HEK293T (cell line): Measurements from ENCODE around the gene PHB1.

ENCODE experiments used
- CTCF ChIA-PET: fragments of 350-600 bp; formaldehyde crosslinking; extraction: SDS; loops from one replicate; lab custom pipeline; 2021; ENCODE audit warnings: antibody characterized with exemption, inconsistent platforms; lab: Yijun Ruan, JAX
- POLR2A ChIA-PET: fragments of 350-600 bp; formaldehyde crosslinking; extraction: SDS; loops from one replicate; lab custom pipeline; 2020; ENCODE audit warnings: antibody characterized with exemption, inconsistent platforms; lab: Yijun Ruan, JAX
- DNase-seq: peaks from one replicate; pipeline ENCODE4 v3.0.0; 2012; ENCODE audit warnings: mixed read lengths; ENCODE audit errors: extremely low spot score
- ARNT ChIP-seq: fragments of 450-650 bp; IDR thresholded peaks from 2 replicates; pipeline ENCODE4 v1.6.1; 2017; ENCODE audit warnings: mild to moderate bottlenecking
- BHLHE40 ChIP-seq: fragments of 450-650 bp; IDR thresholded peaks from 2 replicates; pipeline ENCODE4 v1.6.1; 2016; ENCODE audit warnings: mild to moderate bottlenecking, moderate library complexity, borderline replicate concordance
- CTBP1 ChIP-seq: fragments of 450-650 bp; IDR thresholded peaks from 2 replicates; pipeline ENCODE4 v1.6.1; 2016; ENCODE audit warnings: borderline replicate concordance
- ELF4 ChIP-seq: fragments of 450-650 bp; IDR thresholded peaks from 2 replicates; pipeline ENCODE4 v1.6.1; 2017; ENCODE audit warnings: antibody characterized with exemption
- FOXA1 ChIP-seq: fragments of 450-650 bp; IDR thresholded peaks from 2 replicates; pipeline ENCODE4 v1.6.1; 2016; ENCODE audit warnings: mild to moderate bottlenecking
- FOXK2 ChIP-seq: fragments of 450-650 bp; IDR thresholded peaks from 2 replicates; pipeline ENCODE4 v1.6.1; 2016; ENCODE audit warnings: mild to moderate bottlenecking
- FOXM1 ChIP-seq: fragments of 450-650 bp; IDR thresholded peaks from 2 replicates; pipeline ENCODE4 v1.6.1; 2017; ENCODE audit warnings: mild to moderate bottlenecking, borderline replicate concordance
- HDGF ChIP-seq: fragments of 450-650 bp; IDR thresholded peaks from 2 replicates; pipeline ENCODE4 v1.6.1; 2017; ENCODE audit warnings: antibody characterized with exemption, borderline replicate concordance
- L3MBTL2 ChIP-seq: fragments of 450-650 bp; conservative IDR thresholded peaks from 2 replicates; pipeline ENCODE4 v1.6.1; 2016; ENCODE audit warnings: mild to moderate bottlenecking
- LEF1 ChIP-seq: fragments of 450-650 bp; IDR thresholded peaks from 2 replicates; pipeline ENCODE4 v1.6.1; 2017; ENCODE audit warnings: mild to moderate bottlenecking, borderline replicate concordance
- NFRKB ChIP-seq: fragments of 450-650 bp; IDR thresholded peaks from 2 replicates; pipeline ENCODE4 v1.6.1; 2016; ENCODE audit warnings: mild to moderate bottlenecking, moderate library complexity
- SP1 ChIP-seq: fragments of 450-650 bp; IDR thresholded peaks from 2 replicates; pipeline ENCODE4 v1.6.1; 2017
- SUZ12 ChIP-seq: fragments of 450-650 bp; IDR thresholded peaks from 2 replicates; pipeline ENCODE4 v1.6.1; 2016; ENCODE audit warnings: mild to moderate bottlenecking
- TARDBP ChIP-seq: fragments of 450-650 bp; IDR thresholded peaks from 2 replicates; pipeline ENCODE4 v1.6.1; 2016
- ZNF384 ChIP-seq: fragments of 450-650 bp; IDR thresholded peaks from 2 replicates; pipeline ENCODE4 v1.6.1; 2016
- TF ChIP-seq, protein P1 (sequence below): fragments of 450-650 bp; IDR thresholded peaks from 2 replicates; pipeline ENCODE4 v1.6.1; 2016

PHB1 gene

DNA sequence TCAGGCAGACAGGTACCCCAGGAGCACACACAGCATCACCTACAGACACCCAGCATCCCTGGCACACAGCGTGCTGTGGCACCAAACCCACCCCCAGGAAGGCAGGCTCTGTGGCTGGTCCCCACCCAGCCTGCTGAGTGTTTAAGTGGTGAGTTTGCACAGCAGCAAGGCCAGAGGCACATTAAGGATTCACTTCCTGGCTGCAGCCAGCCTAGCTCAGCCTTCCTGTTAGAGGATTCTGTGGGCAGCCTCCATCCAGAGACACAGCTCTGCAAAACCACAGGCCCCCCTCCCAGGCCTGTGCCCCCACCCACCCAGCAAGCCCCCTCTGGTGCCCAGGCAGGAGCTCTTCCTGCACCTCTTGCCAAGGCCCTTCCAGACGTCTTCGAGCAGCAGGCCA lies 36.1 kb upstream of the PHB1 start:
- ChIA-PET CTCF (interaction anchor here (1.1 kb wide), 1 partner anchor 15 kb away, joined by 4 read pairs; no protein-coding TSS in a partner anchor), POLR2A (interaction anchor here (0.7 kb wide), 1 partner anchor 46 kb away, joined by 3 read pairs; no protein-coding TSS in a partner anchor)
- DNase-seq = no peak
- no peak for TF ChIP-seq ZNF384

DNA sequence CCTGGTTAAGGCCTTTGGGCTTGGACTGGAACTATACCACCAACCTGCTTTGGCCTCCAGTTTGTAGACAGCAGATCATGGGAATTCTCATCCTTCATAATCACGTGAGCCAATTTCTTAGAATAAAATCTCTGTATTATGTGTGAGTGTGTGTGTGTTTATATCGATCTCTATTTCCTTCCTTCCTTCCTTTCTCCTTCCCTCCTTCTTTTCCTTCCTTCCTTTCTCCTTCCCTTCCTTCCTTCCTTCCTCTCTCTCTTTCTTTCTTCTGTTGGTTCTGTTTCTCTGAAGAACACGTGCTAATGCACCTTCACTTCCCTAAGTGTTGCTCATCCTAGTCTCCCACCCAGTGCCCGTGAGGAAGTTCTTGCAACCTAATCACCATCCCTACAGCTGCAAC lies 35.5 kb upstream of the PHB1 start:
- ChIA-PET POLR2A (no interaction called here), CTCF (no interaction called here)
- no peak for TF ChIP-seq CTBP1
- no peak for TF ChIP-seq TARDBP
- no peak for TF ChIP-seq BHLHE40
- no peak for TF ChIP-seq FOXM1
- TF ChIP-seq FOXK2 = no peak
- no peak for TF ChIP-seq ZNF384
- TF ChIP-seq ARNT = no peak
- no peak for TF ChIP-seq NFRKB
- DNase-seq = no peak

DNA sequence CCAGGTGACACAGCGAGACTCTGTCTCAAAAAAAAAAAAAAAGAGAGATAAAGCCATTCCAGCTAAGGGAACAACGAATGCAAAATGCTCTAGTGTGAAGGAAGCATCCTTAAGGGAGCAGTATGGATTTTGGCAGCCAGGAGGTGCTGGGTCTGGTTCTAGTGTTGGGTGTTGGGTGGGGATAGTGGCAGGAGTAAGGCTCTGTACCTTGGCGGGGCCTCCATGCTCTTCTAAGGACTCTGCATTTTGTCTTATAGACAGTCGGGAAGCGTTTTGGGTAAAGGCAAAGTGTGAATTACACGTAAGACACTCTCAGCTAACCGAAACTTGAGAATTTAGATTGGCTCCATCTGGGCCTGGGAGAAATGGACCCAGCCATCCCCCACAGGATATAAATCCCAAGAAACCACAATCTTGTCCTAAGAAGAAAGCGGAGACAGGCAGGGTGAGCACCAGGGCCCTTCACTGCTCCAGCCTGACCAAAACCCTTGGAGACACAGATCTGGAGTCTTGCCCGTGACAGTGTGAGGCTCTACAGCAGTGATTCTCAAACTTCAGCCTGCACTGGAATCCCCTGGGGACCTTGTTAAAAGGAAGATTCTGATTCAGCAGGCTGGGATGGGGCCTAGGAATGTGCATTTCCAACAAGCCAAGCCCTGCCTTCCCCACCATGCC lies 33.1 kb upstream of the PHB1 start:
- ChIA-PET POLR2A (interaction anchor here (1.2 kb wide), 1 partner anchor 8 kb away, joined by 4 read pairs; no protein-coding TSS in a partner anchor), CTCF (interaction anchor here (0.6 kb wide), 1 partner anchor 110 kb away, joined by 3 read pairs; no protein-coding TSS in a partner anchor)
- TF ChIP-seq CTBP1 (no peak), ELF4 (no peak), L3MBTL2 (no peak), TARDBP (no peak), FOXA1 (no peak), HDGF (no peak)
- no peak for DNase-seq

DNA sequence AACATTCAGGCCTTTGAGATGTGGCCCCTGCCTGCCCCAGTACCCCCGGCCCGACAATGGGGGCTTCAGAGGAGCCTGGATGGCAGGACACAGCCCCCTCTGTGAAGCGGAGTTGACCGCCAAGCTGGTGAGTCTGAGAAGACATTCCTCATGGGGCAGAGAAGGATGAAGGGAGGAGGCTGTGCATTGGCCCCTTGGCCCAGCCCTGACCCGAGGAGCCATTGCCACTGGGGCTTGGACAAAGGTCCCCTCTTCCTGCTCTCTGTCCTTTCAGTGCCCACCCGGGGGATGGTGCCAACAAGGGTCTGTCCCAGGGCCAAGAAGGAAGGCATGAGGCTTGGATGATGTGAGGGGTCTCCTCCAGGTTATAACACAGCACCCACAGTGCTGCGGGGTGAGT lies 30.9 kb upstream of the PHB1 start:
- no peak for TF ChIP-seq FOXK2
- no peak for TF ChIP-seq ELF4
- ChIA-PET CTCF (no interaction called here), POLR2A (no interaction called here)
- no peak for DNase-seq

DNA sequence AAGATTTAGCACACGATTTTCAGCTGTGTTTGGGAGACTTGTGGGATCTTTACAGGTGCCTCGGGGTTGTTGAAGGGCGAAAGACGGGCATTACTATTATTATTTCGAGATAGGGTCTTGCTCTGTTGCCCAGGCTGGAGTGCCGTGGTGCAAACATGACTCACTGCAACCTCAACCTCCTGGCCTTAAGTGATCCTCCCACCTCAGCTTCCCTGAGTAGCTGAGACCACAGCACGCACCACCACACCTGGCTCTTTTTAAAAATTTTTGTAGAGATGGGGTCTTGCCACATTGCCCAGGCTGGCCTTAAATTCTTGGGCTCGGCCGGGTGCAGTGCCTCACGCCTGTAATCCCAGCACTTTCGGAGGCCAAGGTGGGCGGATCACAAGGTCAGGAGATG lies 29.7 kb upstream of the PHB1 start:
- TF ChIP-seq L3MBTL2 (no peak), NFRKB (no peak), ZNF384 (no peak), LEF1 (no peak), ARNT (no peak), FOXA1 (no peak), FOXM1 (no peak), SP1 (no peak), TARDBP (no peak), CTBP1 (no peak), SUZ12 (no peak)
- TF ChIP-seq, protein P1, sequence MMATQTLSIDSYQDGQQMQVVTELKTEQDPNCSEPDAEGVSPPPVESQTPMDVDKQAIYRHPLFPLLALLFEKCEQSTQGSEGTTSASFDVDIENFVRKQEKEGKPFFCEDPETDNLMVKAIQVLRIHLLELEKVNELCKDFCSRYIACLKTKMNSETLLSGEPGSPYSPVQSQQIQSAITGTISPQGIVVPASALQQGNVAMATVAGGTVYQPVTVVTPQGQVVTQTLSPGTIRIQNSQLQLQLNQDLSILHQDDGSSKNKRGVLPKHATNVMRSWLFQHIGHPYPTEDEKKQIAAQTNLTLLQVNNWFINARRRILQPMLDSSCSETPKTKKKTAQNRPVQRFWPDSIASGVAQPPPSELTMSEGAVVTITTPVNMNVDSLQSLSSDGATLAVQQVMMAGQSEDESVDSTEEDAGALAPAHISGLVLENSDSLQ = no peak
- ChIA-PET CTCF (no interaction called here), POLR2A (no interaction called here)
- DNase-seq = no peak

DNA sequence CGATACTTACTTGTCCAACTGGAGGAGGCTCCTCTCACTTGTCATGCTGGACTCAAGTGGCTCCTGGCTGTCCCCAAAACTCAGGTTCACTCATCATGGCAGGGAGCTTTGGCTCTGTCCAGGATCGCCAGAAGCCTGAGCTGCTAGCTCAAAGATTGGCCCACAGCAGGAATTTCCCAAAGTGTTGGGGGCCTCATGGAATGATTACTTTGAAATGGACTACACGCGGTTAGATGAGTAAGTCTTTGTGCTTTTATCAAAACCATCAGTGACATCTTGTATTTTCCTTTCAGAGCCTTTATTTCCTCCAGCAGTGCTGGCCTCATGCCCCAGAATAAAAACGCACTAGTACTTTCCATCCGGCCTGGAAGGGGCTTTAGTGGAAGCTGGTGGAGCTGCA lies 29.2 kb upstream of the PHB1 start:
- TF ChIP-seq ELF4 (no peak), ZNF384 (no peak), HDGF (no peak), LEF1 (no peak), FOXA1 (no peak), SUZ12 (no peak), BHLHE40 (no peak)
- TF ChIP-seq, protein P1 = no peak
- ChIA-PET CTCF (no interaction called here), POLR2A (no interaction called here)
- DNase-seq = no peak

DNA sequence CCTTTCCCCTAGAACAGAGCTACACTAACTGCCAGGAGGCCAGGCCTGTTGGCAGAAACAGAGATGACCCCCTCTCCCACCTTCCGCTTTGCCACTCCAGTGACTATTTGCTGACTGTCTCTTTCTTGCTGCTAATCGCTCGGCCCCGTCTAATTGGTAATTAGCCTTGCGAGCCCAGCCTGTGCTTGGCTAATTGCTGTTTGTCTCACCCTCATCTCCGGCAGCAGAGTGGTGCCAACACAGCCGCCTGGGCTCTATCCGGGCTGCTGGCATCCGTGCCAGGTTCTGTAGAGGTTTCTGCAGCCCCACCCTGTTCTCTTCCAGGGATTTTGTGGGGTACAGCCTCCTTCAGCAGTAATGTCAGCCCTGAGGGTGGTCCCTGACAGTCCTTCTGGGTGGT lies 27.4 kb upstream of the PHB1 start:
- DNase-seq = no peak
- ChIA-PET POLR2A (interaction anchor here (1.0 kb wide), 1 partner anchor 27 kb away, joined by 3 read pairs; the partner anchor contains the start of gene PHB1), CTCF (interaction anchor here (0.5 to 1.2 kb wide), 3 partner anchors 16 to 43 kb away, joined by 3 read pairs; no protein-coding TSS in a partner anchor)
- TF ChIP-seq ARNT = no peak
- TF ChIP-seq ZNF384 = no peak
- TF ChIP-seq LEF1 = no peak
- TF ChIP-seq FOXM1 = no peak
- no peak for TF ChIP-seq CTBP1
- TF ChIP-seq BHLHE40 = no peak
- TF ChIP-seq L3MBTL2 = no peak
- no peak for TF ChIP-seq TARDBP
- TF ChIP-seq SP1 = no peak
- no peak for TF ChIP-seq FOXA1
- TF ChIP-seq ELF4 = no peak
- no peak for TF ChIP-seq HDGF
- TF ChIP-seq NFRKB = no peak
- no peak for TF ChIP-seq SUZ12
- TF ChIP-seq, protein P1 = no peak
- TF ChIP-seq FOXK2 = no peak
